Measurements from ENCODE around the gene GRID1. TPM values are rescaled to one million over a fixed set of nuclear protein-coding genes. Genes with fewer than 3 reads are reported as not detected.

The GRID1 gene
- total RNA-seq, 1 donor from 2014 or later: 7.1 TPM

DNA sequence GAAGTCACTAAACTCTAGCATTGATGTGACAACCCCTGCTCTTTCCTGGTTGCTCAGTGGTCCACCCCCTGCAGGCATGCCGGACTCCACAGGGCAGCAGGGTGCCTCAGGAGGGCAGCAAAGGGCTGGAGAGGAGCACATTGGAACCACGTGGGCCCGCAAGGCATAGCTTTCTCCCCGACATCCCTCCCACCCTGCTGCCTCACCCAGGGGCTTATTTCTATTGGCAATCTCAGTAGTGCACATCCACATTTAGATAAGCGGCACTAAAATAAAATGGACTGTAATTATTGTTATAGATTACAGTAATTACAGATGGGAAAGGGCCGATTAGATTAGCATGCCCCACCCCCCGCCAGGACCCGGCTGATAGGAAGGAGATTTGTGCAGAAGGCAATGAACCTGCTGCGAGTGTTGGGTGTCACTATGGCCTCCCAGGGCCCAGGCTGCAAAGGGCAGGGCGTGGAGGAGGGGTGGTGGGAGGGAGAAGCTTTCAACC, 580.1 kb downstream of the GRID1 start:
- intact Hi-C loops (cut with DNase I): no loop called here
- Histone ChIP-seq H3K4me1 (no peaks in the 10 kb centered on the region), H3K4me3 (no peak overlapping the region), H3K36me3 (no peaks in the 10 kb centered on the region), H3K9me3 (no peaks in the 10 kb centered on the region), H3K27ac (no peak overlapping the region), H3K27me3 (no peaks in the 10 kb centered on the region)
- TF ChIP-seq POLR2A (IDR thresholded peaks at IDR 0.05) (no peak), POLR2AphosphoS5 (IDR thresholded peaks at IDR 0.05; ENCODE audit: insufficient read depth in 1 of 2, low read depth in 1 of 2) (no peak)
- TF ChIP-seq, protein P1, sequence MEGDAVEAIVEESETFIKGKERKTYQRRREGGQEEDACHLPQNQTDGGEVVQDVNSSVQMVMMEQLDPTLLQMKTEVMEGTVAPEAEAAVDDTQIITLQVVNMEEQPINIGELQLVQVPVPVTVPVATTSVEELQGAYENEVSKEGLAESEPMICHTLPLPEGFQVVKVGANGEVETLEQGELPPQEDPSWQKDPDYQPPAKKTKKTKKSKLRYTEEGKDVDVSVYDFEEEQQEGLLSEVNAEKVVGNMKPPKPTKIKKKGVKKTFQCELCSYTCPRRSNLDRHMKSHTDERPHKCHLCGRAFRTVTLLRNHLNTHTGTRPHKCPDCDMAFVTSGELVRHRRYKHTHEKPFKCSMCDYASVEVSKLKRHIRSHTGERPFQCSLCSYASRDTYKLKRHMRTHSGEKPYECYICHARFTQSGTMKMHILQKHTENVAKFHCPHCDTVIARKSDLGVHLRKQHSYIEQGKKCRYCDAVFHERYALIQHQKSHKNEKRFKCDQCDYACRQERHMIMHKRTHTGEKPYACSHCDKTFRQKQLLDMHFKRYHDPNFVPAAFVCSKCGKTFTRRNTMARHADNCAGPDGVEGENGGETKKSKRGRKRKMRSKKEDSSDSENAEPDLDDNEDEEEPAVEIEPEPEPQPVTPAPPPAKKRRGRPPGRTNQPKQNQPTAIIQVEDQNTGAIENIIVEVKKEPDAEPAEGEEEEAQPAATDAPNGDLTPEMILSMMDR (IDR thresholded peaks at IDR 0.05): no peak
- no peak for DNase-seq (ENCODE audit: extremely low spot score in 2 of 2)

GRCh38 chr10:85784792-85785191, 581.8 kb downstream of the GRID1 start:
- Histone ChIP-seq H3K27ac (no peak overlapping the region), H3K27me3 (no peaks in the 10 kb centered on the region), H3K9me3 (no peaks in the 10 kb centered on the region), H3K4me3 (no peak overlapping the region), H3K36me3 (no peaks in the 10 kb centered on the region), H3K4me1 (no peaks in the 10 kb centered on the region)
- DNase-seq (ENCODE audit: extremely low spot score in 2 of 2): no peak
- intact Hi-C loops (cut with DNase I): no loop called here
- TF ChIP-seq POLR2AphosphoS5 (IDR thresholded peaks at IDR 0.05; ENCODE audit: insufficient read depth in 1 of 2, low read depth in 1 of 2): no peak
- TF ChIP-seq, protein P1 (IDR thresholded peaks at IDR 0.05): no peak
- no peak for TF ChIP-seq POLR2A (IDR thresholded peaks at IDR 0.05)

GRCh38 chr10:85781404-85781803, 585.2 kb downstream of the GRID1 start:
- no peaks in the 10 kb centered on the region for H3K27me3 ChIP-seq
- H3K4me3 ChIP-seq: no peak overlapping the region
- H3K27ac ChIP-seq: no peak overlapping the region
- no peaks in the 10 kb centered on the region for H3K36me3 ChIP-seq
- intact Hi-C loops (cut with DNase I): no loop called here
- DNase-seq (ENCODE audit: extremely low spot score in 2 of 2): no peak
- no peaks in the 10 kb centered on the region for H3K4me1 ChIP-seq
- TF ChIP-seq POLR2AphosphoS5 (IDR thresholded peaks at IDR 0.05; ENCODE audit: insufficient read depth in 1 of 2, low read depth in 1 of 2) (no peak), POLR2A (IDR thresholded peaks at IDR 0.05) (no peak)
- TF ChIP-seq, protein P1 (IDR thresholded peaks at IDR 0.05): no peak
- no peaks in the 10 kb centered on the region for H3K9me3 ChIP-seq

DNA sequence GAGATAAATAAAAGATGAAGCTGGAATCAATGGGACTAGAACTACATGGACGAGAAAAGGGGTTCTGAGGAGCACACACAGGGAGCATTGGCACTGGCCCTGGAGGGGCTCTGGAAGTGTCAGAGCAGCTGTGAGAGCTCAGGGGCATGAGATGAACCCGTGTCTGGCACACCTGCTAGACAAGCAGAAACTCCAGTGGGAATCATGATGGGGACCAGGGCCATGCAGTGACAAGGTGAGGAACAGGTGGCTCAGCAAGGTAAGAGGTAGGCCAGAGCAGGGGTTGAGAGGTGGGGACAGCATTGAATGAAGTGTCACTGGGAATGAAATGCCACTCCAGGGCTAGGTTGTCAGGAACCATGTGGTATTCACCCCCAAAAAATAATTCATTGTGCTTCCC, 588.5 kb downstream of the GRID1 start:
- TF ChIP-seq, protein P1 (IDR thresholded peaks at IDR 0.05): no peak
- TF ChIP-seq POLR2AphosphoS5 (IDR thresholded peaks at IDR 0.05; ENCODE audit: insufficient read depth in 1 of 2, low read depth in 1 of 2) (no peak), POLR2A (IDR thresholded peaks at IDR 0.05) (no peak)
- Histone ChIP-seq H3K4me3 (no peak overlapping the region), H3K9me3 (no peaks in the 10 kb centered on the region), H3K27me3 (no peaks in the 10 kb centered on the region), H3K4me1 (no peaks in the 10 kb centered on the region), H3K27ac (no peak overlapping the region), H3K36me3 (no peaks in the 10 kb centered on the region)
- intact Hi-C loops (cut with DNase I): no loop called here
- DNase-seq (ENCODE audit: extremely low spot score in 2 of 2): no peak

GRCh38 chr10:85767891-85768290, 598.7 kb downstream of the GRID1 start:
- Histone ChIP-seq H3K4me3 (no peak overlapping the region), H3K4me1 (no peaks in the 10 kb centered on the region), H3K9me3 (no peaks in the 10 kb centered on the region), H3K36me3 (no peaks in the 10 kb centered on the region), H3K27me3 (no peaks in the 10 kb centered on the region), H3K27ac (no peak overlapping the region)
- no peak for DNase-seq (ENCODE audit: extremely low spot score in 2 of 2)
- TF ChIP-seq, protein P1 (IDR thresholded peaks at IDR 0.05): no peak
- TF ChIP-seq POLR2A (IDR thresholded peaks at IDR 0.05) (no peak), POLR2AphosphoS5 (IDR thresholded peaks at IDR 0.05; ENCODE audit: insufficient read depth in 1 of 2, low read depth in 1 of 2) (no peak)
- intact Hi-C loops (cut with DNase I): no loop called here
